Right hindlimb (tissue), 1 donor: ENCODE data around the gene NECTIN3.

Experiments used
- DNase-seq: peaks from one replicate; pipeline ENCODE4 v3.0.0-alpha.2; 2018

Gene NECTIN3, protein sequence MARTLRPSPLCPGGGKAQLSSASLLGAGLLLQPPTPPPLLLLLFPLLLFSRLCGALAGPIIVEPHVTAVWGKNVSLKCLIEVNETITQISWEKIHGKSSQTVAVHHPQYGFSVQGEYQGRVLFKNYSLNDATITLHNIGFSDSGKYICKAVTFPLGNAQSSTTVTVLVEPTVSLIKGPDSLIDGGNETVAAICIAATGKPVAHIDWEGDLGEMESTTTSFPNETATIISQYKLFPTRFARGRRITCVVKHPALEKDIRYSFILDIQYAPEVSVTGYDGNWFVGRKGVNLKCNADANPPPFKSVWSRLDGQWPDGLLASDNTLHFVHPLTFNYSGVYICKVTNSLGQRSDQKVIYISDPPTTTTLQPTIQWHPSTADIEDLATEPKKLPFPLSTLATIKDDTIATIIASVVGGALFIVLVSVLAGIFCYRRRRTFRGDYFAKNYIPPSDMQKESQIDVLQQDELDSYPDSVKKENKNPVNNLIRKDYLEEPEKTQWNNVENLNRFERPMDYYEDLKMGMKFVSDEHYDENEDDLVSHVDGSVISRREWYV

DNA sequence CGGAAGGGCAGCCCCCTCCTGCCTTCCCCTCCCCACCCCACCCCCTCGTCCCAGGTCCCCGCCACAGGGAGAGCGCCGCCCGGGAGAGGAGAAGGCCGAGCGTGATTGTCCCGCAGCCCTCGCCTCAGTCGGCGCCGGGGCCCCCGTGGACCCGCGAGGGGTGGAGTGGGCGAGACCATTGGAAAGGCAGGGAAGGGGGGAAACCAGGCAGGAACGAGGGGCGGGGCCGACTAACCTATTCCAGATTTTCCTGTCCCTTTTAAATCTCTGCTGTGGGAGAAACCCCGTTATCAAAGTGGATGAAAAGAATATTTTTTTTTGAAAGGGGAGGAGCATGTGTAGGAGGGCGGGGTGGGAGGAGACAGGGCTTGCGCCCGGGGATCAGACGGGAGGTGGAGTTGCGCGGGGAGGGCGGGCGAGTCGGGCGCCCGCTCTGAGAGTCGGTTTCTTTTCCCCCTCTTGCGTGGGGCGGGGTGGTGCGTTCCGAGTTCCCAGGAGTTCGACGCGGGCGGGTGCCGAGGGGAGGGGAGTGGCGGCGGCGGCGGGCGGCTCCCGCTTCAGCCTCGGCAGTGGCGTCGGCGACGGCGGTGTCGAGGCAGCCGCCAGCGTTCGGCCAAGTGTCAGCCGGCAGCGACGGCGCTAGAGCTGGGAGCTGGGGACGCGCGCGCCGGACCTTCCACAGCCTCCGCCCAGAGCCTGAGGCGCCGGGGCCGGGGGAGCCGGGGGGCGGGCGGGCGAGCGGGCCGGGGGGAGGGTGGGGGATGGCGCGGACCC is at the start of gene NECTIN3:
Gene NECTIN3, plus strand, starts transcription at position 560 of the 774 bp plus-strand sequence. Its CDS starts 202 bp downstream, at position 762.
- DNase-seq = peak; percentile 96

DNA sequence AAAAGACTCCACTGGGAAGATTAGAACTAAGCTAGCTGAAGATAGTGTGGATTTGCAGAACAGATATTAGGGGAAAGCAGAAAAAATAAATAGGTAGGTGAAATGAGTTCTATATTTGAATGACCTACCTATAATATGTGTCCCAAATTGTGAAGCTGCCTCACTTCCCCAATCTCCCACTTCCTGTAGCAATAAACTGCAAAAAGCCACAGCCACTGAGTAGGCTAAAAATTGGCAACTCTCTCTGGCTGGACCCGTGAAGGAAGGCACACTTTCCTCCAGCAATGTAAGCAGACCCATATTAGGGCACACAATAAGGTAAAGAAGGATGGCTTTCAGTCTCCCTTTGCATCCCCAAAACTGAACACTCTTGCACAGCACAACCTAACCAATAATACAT is 43.7 kb upstream of the NECTIN3 start:
- DNase-seq = no peak

DNA sequence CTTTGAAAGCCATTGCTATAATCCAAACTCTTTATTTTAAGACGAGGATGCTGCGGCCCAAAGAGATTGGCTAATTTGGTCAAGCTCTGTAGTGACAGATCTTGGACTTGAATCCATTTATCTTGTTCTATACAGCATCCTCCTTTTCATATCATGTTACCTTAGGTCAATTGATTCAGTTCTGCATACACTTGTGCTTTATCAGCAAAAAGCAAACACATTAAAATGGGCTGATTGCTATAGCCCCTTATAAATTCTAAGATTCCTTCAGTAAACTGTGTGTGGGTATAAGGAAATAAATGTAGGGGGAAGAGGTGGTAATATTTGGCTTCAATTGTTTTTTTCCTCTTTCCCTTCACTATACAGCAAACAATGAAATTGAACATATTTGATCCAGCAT is 40.1 kb upstream of the NECTIN3 start:
- no peak for DNase-seq

DNA sequence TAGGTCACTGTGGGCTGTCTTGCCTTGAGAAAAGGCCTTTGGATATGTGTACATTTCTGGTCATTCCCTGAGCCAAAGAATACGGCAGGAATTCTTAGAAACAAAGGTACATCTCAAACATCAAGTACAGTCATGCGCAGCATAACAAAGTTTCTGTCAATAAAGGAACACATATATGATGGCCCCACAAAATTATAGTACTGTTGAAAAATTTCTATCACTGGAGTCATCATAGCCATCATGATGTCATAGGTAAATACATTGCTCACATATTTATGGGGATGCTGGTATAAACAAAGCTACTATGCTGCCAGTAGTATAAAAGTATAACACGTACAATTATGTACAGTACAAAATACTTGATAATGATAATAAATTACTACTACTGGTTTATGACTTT is 38.9 kb upstream of the NECTIN3 start:
- no peak for DNase-seq

DNA sequence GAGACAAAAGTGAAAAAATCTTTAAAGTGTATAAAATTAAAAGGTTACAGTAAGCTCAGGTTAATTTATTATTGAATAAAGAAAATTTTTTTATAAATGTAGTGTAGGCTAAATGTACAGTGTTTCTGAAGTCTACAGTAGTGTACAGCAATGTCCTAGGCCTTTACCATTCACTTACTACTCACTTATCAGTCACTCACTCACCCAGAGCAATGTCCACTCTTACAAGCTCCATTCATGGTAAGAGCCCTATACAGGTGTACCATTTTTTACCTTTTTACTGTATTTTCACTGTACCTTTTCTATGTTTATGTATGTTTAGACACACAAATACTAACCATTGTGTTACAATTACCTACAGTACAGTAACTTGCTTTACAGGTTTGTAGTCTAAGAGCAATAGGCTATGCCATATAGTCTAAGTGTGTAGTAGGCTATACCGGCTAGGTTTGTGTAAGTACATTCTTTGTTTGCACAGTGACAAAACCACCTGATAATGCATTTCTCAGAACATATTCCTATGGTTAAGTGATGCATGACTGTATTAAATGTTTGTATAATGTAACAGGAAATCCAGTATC is 38.1 kb upstream of the NECTIN3 start:
- DNase-seq = no peak

DNA sequence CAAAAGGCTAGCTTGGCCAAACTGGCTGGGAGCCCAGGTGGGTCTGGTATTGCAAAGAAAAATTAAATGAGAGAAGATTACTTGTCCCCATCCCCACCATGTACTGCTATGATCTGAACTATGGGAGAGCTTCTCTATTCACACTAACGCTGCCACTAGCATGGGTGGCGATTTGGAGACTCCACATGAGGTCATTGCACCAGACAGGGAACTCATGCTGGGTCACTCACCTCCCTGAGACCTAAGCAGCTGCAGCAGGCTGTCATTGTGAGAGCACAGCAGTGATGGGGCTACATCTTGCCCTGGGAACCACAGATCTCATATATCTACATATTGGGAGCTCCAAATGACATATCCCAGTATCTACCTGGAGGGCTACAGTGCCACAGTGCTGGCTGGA is 36.3 kb upstream of the NECTIN3 start:
- no peak for DNase-seq

DNA sequence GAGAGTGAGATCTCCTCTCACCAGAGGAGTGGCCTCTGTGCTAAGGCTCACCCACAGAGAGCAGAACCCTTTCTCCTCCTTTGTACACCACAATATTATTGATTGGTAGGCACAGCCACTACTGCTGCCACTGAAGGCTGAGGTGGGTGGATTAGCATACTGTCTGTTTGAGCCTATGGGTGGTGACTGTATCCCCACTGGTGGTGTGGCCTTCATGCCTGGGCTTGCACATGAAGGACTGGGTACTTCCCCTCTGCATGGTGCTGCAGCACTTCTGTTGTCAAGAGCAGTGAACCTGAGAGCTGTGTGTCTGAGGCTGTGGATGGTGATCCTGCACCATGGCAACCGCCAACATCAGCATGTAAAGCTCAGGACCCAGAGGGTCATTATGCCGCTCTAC is 35.7 kb upstream of the NECTIN3 start:
- no peak for DNase-seq

DNA sequence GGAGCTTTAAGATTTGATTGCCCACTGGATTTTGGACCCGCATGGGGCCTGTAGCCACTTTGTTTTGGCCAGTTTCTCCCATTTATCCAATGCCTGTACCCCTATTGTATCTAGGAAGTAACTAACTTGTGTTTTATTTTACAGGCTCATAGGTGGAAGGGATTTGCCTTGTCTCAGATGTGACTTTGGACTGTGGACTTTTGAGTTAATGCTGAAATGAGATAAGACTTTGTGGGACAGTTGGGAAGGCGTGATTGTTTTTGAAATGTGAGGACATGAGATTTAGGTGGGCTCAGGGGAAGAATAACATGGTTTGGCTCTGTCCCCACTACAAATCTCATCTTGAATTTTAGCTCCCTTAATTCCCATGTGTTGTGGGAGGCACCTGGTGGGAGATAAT is 30.7 kb upstream of the NECTIN3 start:
- no peak for DNase-seq

DNA sequence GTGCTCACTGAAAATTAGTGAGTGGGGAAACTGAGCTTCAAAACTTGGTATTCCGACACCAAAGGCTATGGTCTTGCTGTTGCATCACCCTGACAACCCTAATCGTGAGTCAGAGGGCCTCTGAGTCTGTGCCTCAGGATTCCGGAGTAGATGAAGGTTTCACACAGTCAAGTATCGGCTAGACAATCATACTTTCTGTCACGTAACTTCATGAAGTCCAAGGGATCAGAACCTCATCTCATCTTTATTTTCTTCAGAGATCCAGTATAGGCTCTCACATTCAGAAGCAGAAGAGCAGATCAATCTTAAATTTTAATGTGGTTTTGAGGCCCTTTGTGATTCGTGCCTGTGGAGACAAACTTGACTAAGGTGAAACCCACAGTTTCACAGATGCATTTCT is 26.1 kb upstream of the NECTIN3 start:
- no peak for DNase-seq

DNA sequence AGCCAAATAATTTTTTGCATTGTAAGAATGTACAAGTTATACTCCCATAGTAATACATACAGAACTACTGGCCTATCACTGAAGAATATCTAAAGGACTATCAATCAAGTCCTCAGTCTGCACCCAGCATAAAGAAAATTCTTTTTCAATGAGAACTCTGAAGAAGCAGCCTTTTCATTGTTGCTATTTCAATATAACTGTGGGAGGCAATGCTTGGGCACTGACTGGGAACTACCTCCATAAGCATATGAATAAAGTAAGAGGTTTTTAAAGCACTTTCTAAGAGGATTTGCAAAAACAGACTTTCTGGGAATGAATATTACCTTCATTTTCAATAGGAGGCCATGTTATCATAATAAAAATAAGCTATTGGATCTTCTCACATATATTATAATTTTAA is 24.6 kb upstream of the NECTIN3 start:
- DNase-seq = no peak

DNA sequence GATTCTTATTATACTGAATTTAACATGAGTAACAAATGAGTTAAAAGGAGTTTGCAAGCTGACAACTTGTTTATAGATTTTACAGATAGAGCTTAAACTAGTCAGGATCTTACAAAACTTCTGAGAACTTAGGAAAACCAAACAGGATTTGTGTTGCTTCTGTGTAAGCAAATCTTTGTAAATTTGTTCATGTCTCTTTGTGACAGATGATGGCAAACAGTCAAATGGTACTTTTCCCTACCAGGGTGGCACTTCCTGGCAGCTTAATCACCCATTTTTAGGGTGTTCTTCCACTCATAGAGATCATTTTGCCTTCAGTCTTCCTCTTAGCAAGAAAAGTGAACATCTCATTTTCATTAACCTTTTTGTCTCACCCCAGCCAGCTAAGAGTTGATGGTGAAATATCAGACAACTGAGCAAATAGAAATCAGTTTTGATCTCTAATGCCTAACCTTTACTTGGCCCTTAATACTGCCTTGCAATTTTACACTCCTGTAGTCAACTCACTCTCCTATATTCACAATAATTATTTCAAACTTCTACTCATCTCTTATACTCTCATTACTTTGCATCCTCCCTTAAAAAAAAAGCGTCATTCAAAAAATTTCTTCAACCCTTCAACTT is 23.7 kb upstream of the NECTIN3 start:
- no peak for DNase-seq

DNA sequence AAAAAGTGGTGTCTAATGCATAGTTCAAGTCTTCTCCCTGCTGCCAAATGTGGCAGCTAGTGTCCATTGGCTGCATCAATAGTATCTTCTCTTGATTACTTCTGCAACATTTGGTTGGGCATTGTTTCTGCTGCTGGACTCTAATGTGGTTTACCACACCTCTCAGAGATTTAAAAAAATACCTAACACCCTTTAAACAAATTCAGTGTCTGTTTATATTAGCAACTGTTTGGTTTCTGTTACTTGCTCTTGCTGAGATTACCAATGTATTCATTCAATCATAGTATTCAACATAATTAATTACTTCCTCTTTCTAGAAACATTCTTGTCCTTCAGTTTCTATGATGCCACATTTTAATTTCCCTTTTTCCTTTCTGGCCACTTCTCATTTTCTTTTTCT is 20.3 kb upstream of the NECTIN3 start:
- DNase-seq = no peak

DNA sequence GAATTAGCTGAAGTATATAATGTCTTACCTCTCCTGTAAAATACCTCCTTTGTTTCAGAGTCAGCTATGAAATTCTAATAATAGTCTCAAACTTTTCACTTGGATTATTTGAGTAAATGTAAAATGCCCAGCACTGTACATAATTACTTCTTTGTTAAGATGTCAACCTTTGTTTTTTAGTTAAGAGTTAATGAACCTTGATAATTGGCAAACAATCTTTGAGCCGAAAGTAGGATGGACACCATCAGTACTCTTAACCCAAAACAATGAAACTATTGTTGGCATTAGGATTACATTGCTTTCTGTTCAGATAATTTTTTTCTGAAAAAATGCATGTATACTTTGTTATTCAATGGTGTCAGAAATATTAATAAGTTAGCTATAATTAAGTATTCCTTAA is 3.0 kb upstream of the NECTIN3 start:
- DNase-seq = no peak

DNA sequence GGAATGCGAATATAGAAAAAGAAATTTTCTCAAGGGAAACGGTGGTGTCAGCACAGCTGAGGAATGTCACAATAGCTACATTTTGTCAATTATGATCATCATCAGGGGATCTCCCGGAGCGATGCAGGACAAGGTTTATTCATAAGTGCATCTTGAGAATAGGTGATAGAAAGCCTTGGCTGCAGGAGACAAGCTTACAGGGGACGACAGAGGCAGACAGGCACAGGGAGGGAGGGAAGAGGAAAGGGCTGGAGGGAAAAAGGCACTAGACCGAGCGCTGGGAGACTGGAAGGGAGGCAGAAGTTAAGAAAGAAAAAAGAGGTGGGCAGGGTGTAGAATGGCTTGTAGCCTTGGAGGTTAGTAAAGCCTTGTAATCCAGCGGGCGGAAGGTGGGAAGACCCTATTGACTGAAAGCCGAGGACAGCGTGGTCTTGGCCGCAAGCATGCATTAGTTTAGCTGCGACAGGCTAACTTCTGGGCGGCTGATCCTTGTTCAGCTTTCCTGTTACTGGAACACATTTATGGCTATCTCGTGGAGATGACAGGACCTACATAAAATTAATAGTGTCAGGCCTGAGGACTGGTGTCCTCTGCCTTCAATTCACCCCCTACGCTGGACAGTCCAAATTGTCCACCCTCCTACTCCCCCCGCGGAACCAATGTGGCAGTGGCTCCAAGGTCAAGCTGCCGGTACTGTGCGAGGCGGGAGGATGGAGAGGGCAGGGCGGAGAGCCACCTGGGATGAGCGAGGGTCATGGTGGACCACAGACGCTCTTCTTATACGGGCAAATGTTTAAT is 1.4 kb upstream of the NECTIN3 start:
- DNase-seq = peak; percentile 52

DNA sequence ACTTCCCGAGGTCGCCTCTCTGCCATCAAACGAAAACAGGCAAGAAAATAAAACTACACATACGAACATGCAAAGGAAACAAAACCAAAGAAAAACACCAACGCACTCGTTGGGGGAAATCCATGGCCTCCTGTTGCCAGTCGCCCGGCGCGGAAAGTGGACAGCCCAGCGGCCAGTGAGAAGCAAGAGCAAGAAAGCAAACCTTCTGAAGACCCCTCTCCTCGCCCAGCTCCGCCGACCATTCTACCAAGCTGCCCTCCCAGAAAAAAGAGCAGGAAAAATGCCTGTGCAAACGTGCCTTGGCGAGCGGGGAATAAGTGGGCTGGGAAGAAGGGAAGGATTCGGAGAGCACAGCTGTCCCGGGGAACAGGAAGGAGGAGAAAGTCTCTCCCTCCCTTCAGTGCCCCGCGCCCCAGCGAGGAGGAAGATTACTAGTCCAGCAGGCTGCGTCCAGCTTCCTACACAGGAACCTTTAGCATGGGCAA is 802 bp upstream of the NECTIN3 start:
- DNase-seq = no peak

DNA sequence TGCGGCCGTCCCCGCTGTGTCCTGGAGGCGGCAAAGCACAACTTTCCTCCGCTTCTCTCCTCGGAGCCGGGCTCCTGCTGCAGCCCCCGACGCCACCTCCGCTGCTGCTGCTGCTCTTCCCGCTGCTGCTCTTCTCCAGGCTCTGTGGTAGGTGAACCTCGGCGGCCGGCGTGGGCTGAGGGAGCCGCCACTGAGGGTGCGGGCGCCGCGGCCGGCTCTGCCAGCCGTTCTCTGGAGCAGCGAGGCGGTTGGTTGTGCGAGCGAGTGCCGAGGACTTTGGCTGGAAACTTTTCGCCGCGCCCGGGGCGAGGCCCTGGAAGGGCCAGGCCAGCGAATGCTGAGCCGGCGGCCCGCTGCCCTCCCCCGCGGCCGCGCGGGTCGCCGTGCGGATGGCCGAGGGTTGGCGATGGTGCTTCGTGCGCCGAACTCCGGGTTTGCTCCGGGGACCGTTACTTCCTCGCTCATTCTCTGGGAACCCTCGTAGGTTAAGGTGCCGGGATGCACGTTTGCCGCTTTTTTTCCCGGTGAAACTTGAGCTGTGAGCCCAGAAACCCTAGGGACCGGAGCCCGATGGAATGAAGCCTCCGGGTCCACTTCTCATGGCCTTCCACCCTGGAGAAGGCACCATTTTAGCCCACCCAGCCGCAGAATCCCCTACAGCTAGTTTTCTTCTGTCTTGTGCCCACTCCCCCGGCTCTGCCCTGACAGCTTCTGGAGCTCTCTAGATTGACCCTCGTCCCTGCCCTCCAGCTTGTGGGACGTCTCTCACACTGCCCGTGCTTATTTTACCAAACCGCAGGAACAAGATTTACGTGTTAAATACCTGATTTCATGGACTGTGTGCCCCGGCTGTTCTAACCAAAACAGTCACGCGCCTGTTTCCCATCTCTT is 660 bp downstream of the NECTIN3 start:
- no peak for DNase-seq

DNA sequence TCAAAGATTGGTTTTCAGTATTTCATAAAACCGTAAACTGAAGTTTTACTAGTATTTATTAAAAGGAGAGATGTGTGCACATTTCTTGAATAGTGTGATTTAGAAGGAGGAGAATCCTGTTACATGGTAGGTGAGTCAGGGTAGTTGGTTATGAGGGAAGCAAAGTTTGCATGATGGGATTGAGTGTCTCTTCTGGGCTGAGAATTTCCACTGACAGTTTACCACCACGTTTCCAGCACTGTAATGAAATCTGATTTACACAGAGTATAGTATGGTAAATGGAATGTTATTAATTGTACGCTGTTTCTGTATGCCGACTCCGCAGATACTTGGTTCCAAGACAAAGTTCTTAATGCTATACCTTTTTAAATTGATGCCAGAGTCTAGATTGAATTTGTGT is 1.6 kb downstream of the NECTIN3 start:
- DNase-seq = no peak

DNA sequence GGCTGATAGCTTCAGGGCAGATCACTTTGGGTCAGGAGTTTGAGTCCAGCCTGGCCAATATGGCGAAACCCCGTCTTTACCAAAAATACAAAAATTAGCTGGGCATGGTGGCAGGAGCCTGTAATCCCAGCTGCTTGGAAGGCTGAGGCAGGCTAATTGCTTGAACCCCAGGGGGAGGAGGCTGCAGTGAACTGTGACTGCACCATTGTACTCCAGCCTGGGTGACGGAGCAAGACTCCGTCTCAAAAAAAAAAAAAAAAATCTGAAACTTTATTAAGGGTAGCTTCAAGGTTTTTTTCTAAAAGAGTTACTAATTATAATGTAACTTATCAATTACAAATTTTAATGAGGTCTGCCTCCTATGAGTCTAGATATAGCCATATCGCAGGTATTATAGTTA is 5.1 kb downstream of the NECTIN3 start:
- DNase-seq = no peak

DNA sequence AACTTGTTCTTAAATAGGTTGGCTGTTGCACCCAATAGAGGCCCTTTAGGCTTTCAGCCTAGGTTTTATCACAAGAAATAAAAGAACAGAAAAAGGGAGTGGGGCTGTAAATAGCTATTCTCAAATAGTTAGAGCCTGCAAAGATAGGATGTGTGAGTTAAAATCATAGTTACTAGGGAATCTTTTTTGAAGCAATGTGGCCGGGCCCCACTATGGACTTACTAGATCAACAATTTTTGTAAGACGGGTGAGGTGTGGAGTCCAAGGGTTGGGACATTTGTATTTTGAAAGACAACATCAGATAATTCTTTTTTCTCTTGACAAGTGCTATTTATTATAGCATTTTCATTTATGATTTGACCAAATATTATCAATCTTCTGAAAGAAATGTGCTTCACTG is 5.8 kb downstream of the NECTIN3 start:
- DNase-seq = no peak

DNA sequence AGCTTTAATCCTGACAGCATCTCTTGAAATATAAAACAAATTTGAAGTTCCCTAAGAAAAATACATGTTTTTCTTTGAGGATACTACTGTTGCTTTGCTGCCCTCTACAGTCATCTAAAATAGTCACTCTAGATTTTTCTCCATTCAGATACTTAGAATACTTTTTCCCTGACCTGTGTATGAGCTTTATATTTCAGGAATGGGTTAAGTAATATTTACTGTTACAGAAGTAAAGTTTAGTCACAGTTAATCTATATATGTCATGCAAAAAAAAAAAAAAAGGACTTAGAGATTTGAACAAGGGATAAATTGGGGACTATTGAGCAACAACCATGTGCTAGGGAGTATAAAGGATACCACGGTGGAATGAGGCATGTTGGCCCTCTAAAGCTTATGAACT is 8.8 kb downstream of the NECTIN3 start:
- no peak for DNase-seq

DNA sequence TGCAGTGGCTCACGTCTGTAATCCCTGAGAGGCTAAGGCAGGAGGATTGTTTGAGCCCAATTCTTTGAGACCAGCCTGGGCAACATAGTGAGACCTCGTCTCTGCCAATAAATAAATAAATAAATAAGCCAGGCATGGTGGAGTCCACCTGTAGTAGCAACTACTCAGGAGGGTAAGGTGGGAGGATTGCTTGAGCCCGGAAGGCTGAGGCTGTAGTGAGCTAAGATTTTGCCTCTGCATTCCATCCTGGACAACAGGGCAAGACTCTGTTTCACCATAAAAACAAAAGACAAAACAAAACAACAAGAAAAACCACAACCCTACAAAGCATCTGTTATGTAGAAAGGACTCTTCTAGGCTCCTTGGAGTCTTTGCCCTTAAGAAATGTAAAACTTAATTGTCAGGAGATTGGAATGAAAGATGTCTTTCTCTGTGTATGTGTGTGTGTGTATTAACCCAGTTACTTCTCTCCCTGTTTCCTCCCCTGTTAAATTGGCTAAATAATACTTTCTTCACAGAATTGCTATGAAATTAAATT is 9.5 kb downstream of the NECTIN3 start:
- DNase-seq = no peak
